Epithelial cell of esophagus (primary cell): ENCODE data around the gene XRCC3.

Source experiments
- DNase-seq: peaks from one replicate; pipeline ENCODE4 v3.0.0; 2010; ENCODE audit warnings: low read depth
- H3K4me3 ChIP-seq: 2 replicates; pipeline ENCODE4 v1.5.1; 2011; ENCODE audit warnings: mild to moderate bottlenecking, low read length, control low read depth
- TF ChIP-seq, protein P1 (sequence below): IDR thresholded peaks from 2 replicates; pipeline ENCODE4 v1.5.1; 2011; ENCODE audit warnings: low read depth, mild to moderate bottlenecking, low read length, control low read depth, inconsistent platforms; ENCODE audit not compliant: insufficient read depth; ENCODE audit errors: missing control alignments

XRCC3 gene

DNA sequence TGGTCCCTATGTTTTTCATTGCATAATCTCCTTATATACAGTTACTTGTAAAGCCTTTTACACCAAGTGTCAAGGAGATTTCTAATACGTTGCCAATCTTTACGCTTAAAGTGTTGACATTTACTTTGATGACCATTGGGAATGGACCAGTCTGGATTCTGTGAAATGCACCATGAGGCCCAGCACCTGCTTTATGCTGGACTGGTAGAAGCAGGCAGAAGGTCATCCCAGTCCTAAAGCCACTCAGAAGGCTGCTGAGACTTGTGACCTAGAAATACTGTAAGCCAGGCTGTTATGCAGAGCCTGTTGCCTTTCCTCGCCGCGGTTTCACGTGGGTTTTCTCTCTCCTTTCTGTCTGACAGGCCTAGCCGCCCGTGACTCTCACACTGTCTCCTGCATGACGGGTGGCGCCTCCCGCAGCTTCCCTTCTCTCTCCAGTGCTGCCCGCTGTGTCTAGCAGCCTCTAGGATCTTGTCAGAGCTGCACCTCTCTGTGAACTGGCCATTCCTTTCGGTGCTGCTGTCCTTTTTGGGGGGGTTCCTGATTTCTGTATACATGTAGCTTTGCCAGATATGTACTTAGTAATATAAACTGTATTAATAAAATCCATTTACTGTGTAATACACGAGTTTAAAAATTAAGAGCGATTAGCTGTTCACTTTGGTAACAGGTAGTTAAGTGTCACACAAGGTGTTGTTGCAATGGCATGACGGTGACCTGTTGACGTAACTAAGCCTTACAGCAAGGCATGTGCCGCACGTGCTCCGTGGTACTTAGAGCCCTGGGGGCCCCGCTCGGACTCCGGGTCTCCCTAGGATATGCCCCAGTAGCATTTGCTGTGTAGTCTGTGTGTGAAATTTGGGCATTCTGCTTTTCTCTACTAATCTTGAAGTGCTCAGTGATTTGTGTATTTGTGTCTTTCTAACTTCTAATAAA, 29.7 kb downstream of the XRCC3 start:
- TF ChIP-seq, protein P1, sequence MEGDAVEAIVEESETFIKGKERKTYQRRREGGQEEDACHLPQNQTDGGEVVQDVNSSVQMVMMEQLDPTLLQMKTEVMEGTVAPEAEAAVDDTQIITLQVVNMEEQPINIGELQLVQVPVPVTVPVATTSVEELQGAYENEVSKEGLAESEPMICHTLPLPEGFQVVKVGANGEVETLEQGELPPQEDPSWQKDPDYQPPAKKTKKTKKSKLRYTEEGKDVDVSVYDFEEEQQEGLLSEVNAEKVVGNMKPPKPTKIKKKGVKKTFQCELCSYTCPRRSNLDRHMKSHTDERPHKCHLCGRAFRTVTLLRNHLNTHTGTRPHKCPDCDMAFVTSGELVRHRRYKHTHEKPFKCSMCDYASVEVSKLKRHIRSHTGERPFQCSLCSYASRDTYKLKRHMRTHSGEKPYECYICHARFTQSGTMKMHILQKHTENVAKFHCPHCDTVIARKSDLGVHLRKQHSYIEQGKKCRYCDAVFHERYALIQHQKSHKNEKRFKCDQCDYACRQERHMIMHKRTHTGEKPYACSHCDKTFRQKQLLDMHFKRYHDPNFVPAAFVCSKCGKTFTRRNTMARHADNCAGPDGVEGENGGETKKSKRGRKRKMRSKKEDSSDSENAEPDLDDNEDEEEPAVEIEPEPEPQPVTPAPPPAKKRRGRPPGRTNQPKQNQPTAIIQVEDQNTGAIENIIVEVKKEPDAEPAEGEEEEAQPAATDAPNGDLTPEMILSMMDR: no peak
- DNase-seq: no peak
- H3K4me3 ChIP-seq: no peak overlapping the region

GRCh38 chr14:103684871-103685270, 30.4 kb downstream of the XRCC3 start:
- TF ChIP-seq, protein P1: no peak
- DNase-seq: no peak
- no peak overlapping the region for H3K4me3 ChIP-seq

- no peak overlapping the region for H3K4me3 ChIP-seq
- DNase-seq: no peak
- TF ChIP-seq, protein P1: no peak
Measured at GRCh38 chr14:103684471-103684870, 30.8 kb downstream of the XRCC3 start.

DNA sequence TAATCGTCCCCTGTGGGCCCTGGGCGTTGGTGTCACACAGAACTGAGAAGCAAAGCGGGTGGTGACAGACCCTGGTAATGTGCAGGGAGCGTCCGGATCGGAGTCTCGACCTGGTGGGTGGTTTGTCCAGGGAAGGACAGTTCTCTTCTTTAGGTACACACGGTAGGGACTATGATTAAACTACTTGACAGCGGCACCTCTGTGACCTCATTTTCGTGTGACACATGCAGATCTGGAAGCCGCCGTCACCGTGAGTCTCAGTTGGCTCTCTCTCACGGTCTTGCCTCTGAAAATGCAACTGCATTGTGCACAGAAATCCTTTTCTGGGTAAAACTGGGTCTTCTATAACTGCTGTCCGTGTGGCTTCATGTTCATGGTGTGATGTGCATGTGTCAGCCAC, 32.1 kb downstream of the XRCC3 start:
- H3K4me3 ChIP-seq: no peak overlapping the region
- no peak for DNase-seq
- TF ChIP-seq, protein P1: no peak

- DNase-seq: no peak
- TF ChIP-seq, protein P1: no peak
- no peak overlapping the region for H3K4me3 ChIP-seq
Measured at GRCh38 chr14:103680491-103681231, 34.6 kb downstream of the XRCC3 start.

- DNase-seq: no peak
- TF ChIP-seq, protein P1: peak; percentile 47
- no peak overlapping the region for H3K4me3 ChIP-seq
Measured at GRCh38 chr14:103679351-103679750, 35.9 kb downstream of the XRCC3 start.
